ENCODE data around the gene MAB21L4. TPM values are rescaled to one million over a fixed set of nuclear protein-coding genes. Genes with fewer than 3 reads are reported as not detected.
A peak's percentile ranks its signal among the peaks of the same experiment; 100 is the strongest.
"Not testable (repeated sequence)": the region's sequence is repeated elsewhere in the genome, so short reads cannot be mapped to it uniquely, and the experiment has no call there.

Gene MAB21L4
- total RNA-seq, 2 donors from 2014 or later = 6.1 to 22.2 TPM

- DNase-seq = no peak
- TF ChIP-seq, protein P1, sequence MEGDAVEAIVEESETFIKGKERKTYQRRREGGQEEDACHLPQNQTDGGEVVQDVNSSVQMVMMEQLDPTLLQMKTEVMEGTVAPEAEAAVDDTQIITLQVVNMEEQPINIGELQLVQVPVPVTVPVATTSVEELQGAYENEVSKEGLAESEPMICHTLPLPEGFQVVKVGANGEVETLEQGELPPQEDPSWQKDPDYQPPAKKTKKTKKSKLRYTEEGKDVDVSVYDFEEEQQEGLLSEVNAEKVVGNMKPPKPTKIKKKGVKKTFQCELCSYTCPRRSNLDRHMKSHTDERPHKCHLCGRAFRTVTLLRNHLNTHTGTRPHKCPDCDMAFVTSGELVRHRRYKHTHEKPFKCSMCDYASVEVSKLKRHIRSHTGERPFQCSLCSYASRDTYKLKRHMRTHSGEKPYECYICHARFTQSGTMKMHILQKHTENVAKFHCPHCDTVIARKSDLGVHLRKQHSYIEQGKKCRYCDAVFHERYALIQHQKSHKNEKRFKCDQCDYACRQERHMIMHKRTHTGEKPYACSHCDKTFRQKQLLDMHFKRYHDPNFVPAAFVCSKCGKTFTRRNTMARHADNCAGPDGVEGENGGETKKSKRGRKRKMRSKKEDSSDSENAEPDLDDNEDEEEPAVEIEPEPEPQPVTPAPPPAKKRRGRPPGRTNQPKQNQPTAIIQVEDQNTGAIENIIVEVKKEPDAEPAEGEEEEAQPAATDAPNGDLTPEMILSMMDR (IDR thresholded peaks at IDR 0.05) = no peak
- intact Hi-C loops (cut with DNase I) = no loop called here
- Histone ChIP-seq H3K4me1 (peaks cover 11% of the 10 kb centered on the region), H3K9me3 (no peaks in the 10 kb centered on the region), H3K36me3 (no peaks in the 10 kb centered on the region), H3K27ac (no peak overlapping the region), H3K27me3 (no peaks in the 10 kb centered on the region), H3K9ac (ENCODE audit: low read depth in 2 of 2, low read length in 2 of 2) (no peak overlapping the region), H3K4me3 (no peak overlapping the region)
Measured at GRCh38 chr2:240847817-240848216, 48.1 kb downstream of the MAB21L4 start.

- Histone ChIP-seq H3K4me3 (no peak overlapping the region), H3K4me1 (peaks cover 11% of the 10 kb centered on the region), H3K27ac (no peak overlapping the region), H3K27me3 (no peaks in the 10 kb centered on the region), H3K9ac (ENCODE audit: low read depth in 2 of 2, low read length in 2 of 2) (no peak overlapping the region), H3K36me3 (no peaks in the 10 kb centered on the region), H3K9me3 (no peaks in the 10 kb centered on the region)
- TF ChIP-seq, protein P1 (IDR thresholded peaks at IDR 0.05) = no peak
- no peak for DNase-seq
- intact Hi-C loops (cut with DNase I) = no loop called here
Measured at GRCh38 chr2:240846873-240847595, 48.9 kb downstream of the MAB21L4 start.

- H3K27me3 ChIP-seq; H3K27ac ChIP-seq; H3K9me3 ChIP-seq; H3K4me1 ChIP-seq; DNase-seq; H3K4me3 ChIP-seq; H3K36me3 ChIP-seq; intact Hi-C loops (cut with DNase I); H3K9ac ChIP-seq (ENCODE audit: low read depth in 2 of 2, low read length in 2 of 2): not testable (repeated sequence)
Measured at GRCh38 chr2:240846309-240846708, 49.6 kb downstream of the MAB21L4 start.

DNA sequence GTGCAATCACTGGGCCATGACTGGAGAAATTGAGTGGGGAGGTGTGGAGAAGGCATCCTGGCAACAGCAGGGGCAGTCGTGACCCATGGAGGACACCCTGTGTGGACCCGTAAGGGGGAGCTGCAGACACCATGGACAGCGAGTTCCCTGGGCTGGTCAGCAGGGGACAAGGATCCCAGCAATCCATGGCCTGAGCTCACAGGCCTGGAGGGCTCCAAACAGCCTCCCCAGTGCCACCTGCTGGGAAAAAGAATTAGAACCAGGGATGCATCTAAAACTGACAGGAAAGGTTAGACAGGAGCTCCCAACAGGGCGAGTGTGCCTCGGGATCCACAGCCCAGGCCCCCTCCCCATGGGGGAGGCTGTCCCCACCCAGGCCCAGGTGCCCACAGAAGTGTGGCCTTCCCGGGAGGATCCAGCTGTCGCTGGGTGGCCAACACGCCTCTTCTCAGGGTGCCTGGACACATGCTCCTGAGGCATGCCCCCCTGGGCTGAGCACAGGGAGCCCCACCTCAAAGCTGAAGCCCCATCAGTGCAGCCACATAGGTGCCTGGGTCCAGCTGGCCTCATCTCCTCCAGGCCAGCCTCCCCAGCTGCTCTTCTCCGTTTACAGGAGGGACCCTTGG is 55.4 kb downstream of the MAB21L4 start:
- no peak overlapping the region for H3K4me3 ChIP-seq
- H3K9ac ChIP-seq (ENCODE audit: low read depth in 2 of 2, low read length in 2 of 2) = no peak overlapping the region
- TF ChIP-seq, protein P1 (IDR thresholded peaks at IDR 0.05) = peak; percentile 45
- DNase-seq = peak; percentile 54
- no peaks in the 10 kb centered on the region for H3K9me3 ChIP-seq
- H3K4me1 ChIP-seq = no peaks in the 10 kb centered on the region
- no peak overlapping the region for H3K27ac ChIP-seq
- intact Hi-C loops (cut with DNase I) = no loop called here
- H3K27me3 ChIP-seq = no peaks in the 10 kb centered on the region
- no peaks in the 10 kb centered on the region for H3K36me3 ChIP-seq

GRCh38 chr2:240839152-240840143 is 56.5 kb downstream of the MAB21L4 start:
- no peaks in the 10 kb centered on the region for H3K36me3 ChIP-seq
- no peak overlapping the region for H3K9ac ChIP-seq (ENCODE audit: low read depth in 2 of 2, low read length in 2 of 2)
- TF ChIP-seq, protein P1 (IDR thresholded peaks at IDR 0.05) = no peak
- intact Hi-C loops (cut with DNase I) = no loop called here
- DNase-seq = no peak
- H3K4me3 ChIP-seq = no peak overlapping the region
- no peak overlapping the region for H3K27ac ChIP-seq
- no peaks in the 10 kb centered on the region for H3K4me1 ChIP-seq
- no peaks in the 10 kb centered on the region for H3K27me3 ChIP-seq
- no peaks in the 10 kb centered on the region for H3K9me3 ChIP-seq

Data from colonic mucosa (tissue), 4 donors.